GM23338 (cell line): ENCODE results near the gene DUOX1. TPM values are rescaled to one million over a fixed set of nuclear protein-coding genes. Genes with fewer than 3 reads are reported as not detected.
A peak's percentile ranks its signal among the peaks of the same experiment; 100 is the strongest.

Source experiments
- ATAC-seq: fragments of 200-7000 bp; cut with Tn5 transposase; 3 replicates; pipeline ENCODE4 v1.9.1; 2020
- DNase-seq: peaks from one replicate; pipeline ENCODE4 v3.0.0-alpha.2; 2015; ENCODE audit warnings: low spot score
- H2AFZ ChIP-seq: fragments of 200-600 bp; sonication (generic); 2 replicates; pipeline ENCODE4 v1.8.0; 2016; ENCODE audit warnings: antibody characterized with exemption, mild to moderate bottlenecking, moderate library complexity
- H3F3A ChIP-seq: fragments of 200-600 bp; sonication (generic); replicated peaks from 2 replicates; pipeline ENCODE4 v1.8.0; 2017; ENCODE audit warnings: antibody characterized with exemption, mixed run types, low read depth
- H3K27ac ChIP-seq: fragments of 200-600 bp; sonication (generic); 2 replicates; pipeline ENCODE4 v1.6.1; 2016; ENCODE audit warnings: low read depth
- H3K27me3 ChIP-seq: fragments of 200-600 bp; sonication (generic); 2 replicates; pipeline ENCODE4 v1.8.0; 2016; ENCODE audit warnings: mild to moderate bottlenecking, mixed run types, moderate library complexity; ENCODE audit not compliant: insufficient read depth
- H3K36me3 ChIP-seq: fragments of 200-600 bp; sonication (generic); 2 replicates; pipeline ENCODE4 v1.8.0; 2016; ENCODE audit warnings: mild to moderate bottlenecking; ENCODE audit not compliant: insufficient read depth
- H3K4me1 ChIP-seq: fragments of 200-600 bp; sonication (generic); 2 replicates; pipeline ENCODE4 v1.8.0; 2016; ENCODE audit warnings: mild to moderate bottlenecking, moderate library complexity; ENCODE audit not compliant: insufficient read depth
- H3K4me2 ChIP-seq: fragments of 200-600 bp; sonication (generic); 2 replicates; pipeline ENCODE4 v1.7.1; 2017; ENCODE audit warnings: mixed run types
- H3K4me3 ChIP-seq: fragments of 200-600 bp; sonication (generic); 2 replicates; pipeline ENCODE4 v1.6.1; 2016; ENCODE audit warnings: mixed run types
- H3K79me2 ChIP-seq: fragments of 200-600 bp; sonication (generic); replicated peaks from 2 replicates; pipeline ENCODE4 v1.8.0; 2017; ENCODE audit warnings: mild to moderate bottlenecking; ENCODE audit not compliant: insufficient read depth
- H3K9me2 ChIP-seq: fragments of 200-600 bp; sonication (generic); 2 replicates; pipeline ENCODE4 v1.8.0; 2017; ENCODE audit not compliant: insufficient read depth
- H4K20me1 ChIP-seq: fragments of 200-600 bp; sonication (generic); replicated peaks from 2 replicates; pipeline ENCODE4 v1.8.0; 2017; ENCODE audit warnings: mild to moderate bottlenecking; ENCODE audit not compliant: insufficient read depth
- H3K27ac Mint-ChIP-seq: 2 replicates; pipeline ENCODE4 v1.8.0; 2020; ENCODE audit warnings: inconsistent platforms, mild to moderate bottlenecking, moderate library complexity, mixed read lengths
- H3K27me3 Mint-ChIP-seq: 3 replicates; pipeline ENCODE4 v1.8.0; 2022; ENCODE audit warnings: low read depth, mild to moderate bottlenecking, moderate library complexity, mixed read lengths, inconsistent platforms; ENCODE audit not compliant: insufficient read depth, poor library complexity
- H3K36me3 Mint-ChIP-seq: 3 replicates; pipeline ENCODE4 v1.8.0; 2021; ENCODE audit warnings: low read depth, mild to moderate bottlenecking, inconsistent platforms, moderate library complexity, mixed read lengths
- H3K4me1 Mint-ChIP-seq: 3 replicates; pipeline ENCODE4 v1.8.0; 2020; ENCODE audit warnings: mild to moderate bottlenecking, inconsistent platforms, mixed read lengths
- H3K4me3 Mint-ChIP-seq: 3 replicates; pipeline ENCODE4 v1.8.0; 2021; ENCODE audit warnings: moderate library complexity, mild to moderate bottlenecking, inconsistent platforms, mixed read lengths
- H3K9me3 Mint-ChIP-seq: 3 replicates; pipeline ENCODE4 v1.8.0; 2020; ENCODE audit warnings: moderate library complexity, mild to moderate bottlenecking, inconsistent platforms, mixed read lengths
- CREB1 ChIP-seq: fragments of 250-450 bp; sonication (Bioruptor Pico); IDR thresholded peaks from 2 replicates; pipeline ENCODE4 v1.5.0; 2020; ENCODE audit warnings: low read depth, mild to moderate bottlenecking, moderate library complexity
- EZH2 ChIP-seq: fragments of 200-600 bp; sonication (generic); IDR thresholded peaks from one replicate; pipeline ENCODE4 v1.8.0; 2017; ENCODE audit warnings: antibody characterized with exemption, mild to moderate bottlenecking, low read depth; ENCODE audit not compliant: unreplicated experiment
- EZH2phosphoT487 ChIP-seq: fragments of 200-600 bp; sonication (generic); IDR thresholded peaks from one replicate; pipeline ENCODE4 v1.8.1; 2018; ENCODE audit warnings: antibody characterized with exemption; ENCODE audit not compliant: unreplicated experiment
- STAT1 ChIP-seq: IDR thresholded peaks from one replicate; pipeline ENCODE4 v1.6.1; 2016; ENCODE audit warnings: antibody characterized with exemption; ENCODE audit not compliant: unreplicated experiment
- ZNF114 ChIP-seq: fragments of 250-450 bp; sonication (Bioruptor Pico); IDR thresholded peaks from 2 replicates; pipeline ENCODE4 v1.5.0; 2020; ENCODE audit warnings: mild to moderate bottlenecking, moderate library complexity
- polyA plus RNA-seq: library from polyadenylated mRNA; unstranded; fragments of >200 nt; fragmentation: Nextera tagmentation; extraction: Ambion mirVana; gene quantifications from 2 replicates; pipeline ENCODE4 v1.2.1, GENCODE V29; 2016
- total RNA-seq: library from RNA; depleted of rRNA; stranded (reverse); fragments of >200 nt; shearing (Covaris generic); gene quantifications from 2 replicates; pipeline ENCODE4 v1.2.3, GENCODE V29; 2014
- TF ChIP-seq, protein P1 (sequence below): IDR thresholded peaks from one replicate; pipeline ENCODE4 v1.6.1; 2018; ENCODE audit warnings: antibody characterized with exemption; ENCODE audit not compliant: unreplicated experiment
- TF ChIP-seq, protein P2 (sequence below), 2 experiments: fragments of 200-600 bp in 1 of 2; sonication (generic) in 1 of 2; conservative IDR thresholded peaks; 2 replicates each; pipeline versions ENCODE4 v1.5.1 to v1.6.1; 2016 to 2017; ENCODE audit warnings: antibody characterized with exemption in 2 of 2, low read depth in 2 of 2, mild to moderate bottlenecking in 2 of 2, moderate library complexity in 1 of 2
- TF ChIP-seq, protein P3 (sequence below): IDR thresholded peaks from 2 replicates; pipeline ENCODE4 v1.6.1; 2016; ENCODE audit warnings: antibody characterized with exemption

Gene DUOX1
- total and polyA plus RNA-seq, 2 experiments from 2014 or later, result 0.69 to 0.73 TPM

DNA sequence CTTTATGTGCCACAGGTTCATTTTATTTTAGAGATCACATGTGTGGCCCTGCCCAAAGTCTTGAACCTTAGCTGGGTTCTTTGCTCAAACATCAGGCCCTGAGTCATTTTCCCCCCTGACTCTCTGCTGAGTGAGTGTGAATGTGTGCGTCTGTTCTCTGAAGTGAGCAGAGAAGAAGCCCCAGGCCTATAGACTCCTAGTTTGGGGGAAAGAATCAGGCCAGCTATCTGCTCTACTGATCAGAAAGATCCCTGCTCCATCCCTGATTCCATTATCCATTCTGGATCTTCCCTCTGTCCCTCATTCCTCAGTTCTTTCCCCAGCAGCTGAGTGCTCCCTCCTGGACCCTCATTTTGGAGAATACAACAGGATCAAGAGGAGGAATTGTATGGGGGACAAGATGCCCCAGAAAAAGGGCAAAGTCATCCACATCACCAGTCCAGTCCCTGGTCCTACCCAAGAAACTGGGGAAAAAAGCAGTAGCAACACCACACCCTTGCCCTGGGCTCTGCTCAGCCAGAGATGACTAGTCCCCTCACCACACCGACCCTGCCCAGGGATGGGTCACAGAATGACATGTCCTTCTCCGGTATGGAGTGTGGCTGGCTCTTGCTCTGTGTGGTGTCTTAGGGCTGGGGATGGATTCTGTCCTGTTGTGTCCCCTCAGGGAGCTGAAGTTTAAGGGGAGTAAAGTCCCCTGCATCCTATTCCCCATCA, 3.2 kb downstream of the DUOX1 start:
- Histone ChIP-seq H3K4me2 (no peak overlapping the region), H3K79me2 (no peaks in the 10 kb centered on the region), H3K9me2 (no peaks in the 10 kb centered on the region), H3K27ac (no peak overlapping the region), H3K27me3 (peaks cover 99% of the 10 kb centered on the region), H2AFZ (no peak overlapping the region), H3K4me1 (peaks cover 16% of the 10 kb centered on the region; the same call in 1 of the 2 replicates), H3K36me3 (no peaks in the 10 kb centered on the region), H3K4me3 (no peak overlapping the region), H4K20me1 (no peaks in the 10 kb centered on the region; the same call in 1 of the 2 replicates), H3F3A (no peaks in the 10 kb centered on the region)
- Mint-ChIP-seq H3K4me1 (peaks cover 7% of the 10 kb centered on the region), H3K36me3 (no peaks in the 10 kb centered on the region; the same call in 2 of the 3 replicates), H3K9me3 (no peaks in the 10 kb centered on the region; the same call in 2 of the 3 replicates), H3K4me3 (no peak overlapping the region), H3K27ac (no peak overlapping the region), H3K27me3 (peaks cover 82% of the 10 kb centered on the region)
- DNase-seq, result no peak
- TF ChIP-seq EZH2, result peak; percentile 22
- TF ChIP-seq, protein P1, sequence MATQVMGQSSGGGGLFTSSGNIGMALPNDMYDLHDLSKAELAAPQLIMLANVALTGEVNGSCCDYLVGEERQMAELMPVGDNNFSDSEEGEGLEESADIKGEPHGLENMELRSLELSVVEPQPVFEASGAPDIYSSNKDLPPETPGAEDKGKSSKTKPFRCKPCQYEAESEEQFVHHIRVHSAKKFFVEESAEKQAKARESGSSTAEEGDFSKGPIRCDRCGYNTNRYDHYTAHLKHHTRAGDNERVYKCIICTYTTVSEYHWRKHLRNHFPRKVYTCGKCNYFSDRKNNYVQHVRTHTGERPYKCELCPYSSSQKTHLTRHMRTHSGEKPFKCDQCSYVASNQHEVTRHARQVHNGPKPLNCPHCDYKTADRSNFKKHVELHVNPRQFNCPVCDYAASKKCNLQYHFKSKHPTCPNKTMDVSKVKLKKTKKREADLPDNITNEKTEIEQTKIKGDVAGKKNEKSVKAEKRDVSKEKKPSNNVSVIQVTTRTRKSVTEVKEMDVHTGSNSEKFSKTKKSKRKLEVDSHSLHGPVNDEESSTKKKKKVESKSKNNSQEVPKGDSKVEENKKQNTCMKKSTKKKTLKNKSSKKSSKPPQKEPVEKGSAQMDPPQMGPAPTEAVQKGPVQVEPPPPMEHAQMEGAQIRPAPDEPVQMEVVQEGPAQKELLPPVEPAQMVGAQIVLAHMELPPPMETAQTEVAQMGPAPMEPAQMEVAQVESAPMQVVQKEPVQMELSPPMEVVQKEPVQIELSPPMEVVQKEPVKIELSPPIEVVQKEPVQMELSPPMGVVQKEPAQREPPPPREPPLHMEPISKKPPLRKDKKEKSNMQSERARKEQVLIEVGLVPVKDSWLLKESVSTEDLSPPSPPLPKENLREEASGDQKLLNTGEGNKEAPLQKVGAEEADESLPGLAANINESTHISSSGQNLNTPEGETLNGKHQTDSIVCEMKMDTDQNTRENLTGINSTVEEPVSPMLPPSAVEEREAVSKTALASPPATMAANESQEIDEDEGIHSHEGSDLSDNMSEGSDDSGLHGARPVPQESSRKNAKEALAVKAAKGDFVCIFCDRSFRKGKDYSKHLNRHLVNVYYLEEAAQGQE, result no peak
- no peak for ATAC-seq

DNA sequence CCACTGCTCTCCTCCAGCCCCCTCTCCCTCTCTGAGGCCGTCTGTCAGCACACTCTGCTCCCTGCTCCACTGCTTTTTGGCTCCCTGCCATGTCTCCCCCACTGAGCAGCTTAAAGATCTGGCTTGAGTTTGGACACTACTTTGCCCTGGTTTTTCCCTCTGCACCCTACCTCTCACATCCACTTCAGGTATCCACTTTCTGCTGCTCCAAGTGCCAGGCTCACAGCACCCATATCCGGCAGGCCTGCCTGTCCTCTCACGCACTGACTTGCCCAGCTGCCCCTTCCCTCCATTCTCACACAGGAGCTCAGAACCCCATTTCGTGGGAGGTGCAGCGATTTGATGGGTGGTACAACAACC, 3.7 kb downstream of the DUOX1 start:
- no peaks in the 10 kb centered on the region for H3F3A ChIP-seq
- Mint-ChIP-seq H3K4me3 (no peak overlapping the region), H3K9me3 (no peaks in the 10 kb centered on the region; the same call in 2 of the 3 replicates), H3K27ac (no peak overlapping the region), H3K36me3 (no peaks in the 10 kb centered on the region; the same call in 2 of the 3 replicates), H3K4me1 (peaks cover 5% of the 10 kb centered on the region), H3K27me3 (peaks cover 77% of the 10 kb centered on the region)
- H3K27me3 ChIP-seq, result peaks cover 97% of the 10 kb centered on the region
- no peaks in the 10 kb centered on the region; the same call in 1 of the 2 replicates for H4K20me1 ChIP-seq
- H2AFZ ChIP-seq, result no peak overlapping the region
- no peak overlapping the region for H3K27ac ChIP-seq
- DNase-seq (no peak), ATAC-seq (no peak)
- no peaks in the 10 kb centered on the region for H3K36me3 ChIP-seq
- H3K9me2 ChIP-seq, result no peaks in the 10 kb centered on the region
- H3K79me2 ChIP-seq, result no peaks in the 10 kb centered on the region
- H3K4me2 ChIP-seq, result no peak overlapping the region
- H3K4me3 ChIP-seq, result no peak overlapping the region
- H3K4me1 ChIP-seq, result peaks cover 11% of the 10 kb centered on the region; the same call in 1 of the 2 replicates
- no peak for TF ChIP-seq STAT1
- no peak for TF ChIP-seq EZH2
- no peak for TF ChIP-seq CREB1 (CRISPR knock-in tag)
- TF ChIP-seq, protein P2, sequence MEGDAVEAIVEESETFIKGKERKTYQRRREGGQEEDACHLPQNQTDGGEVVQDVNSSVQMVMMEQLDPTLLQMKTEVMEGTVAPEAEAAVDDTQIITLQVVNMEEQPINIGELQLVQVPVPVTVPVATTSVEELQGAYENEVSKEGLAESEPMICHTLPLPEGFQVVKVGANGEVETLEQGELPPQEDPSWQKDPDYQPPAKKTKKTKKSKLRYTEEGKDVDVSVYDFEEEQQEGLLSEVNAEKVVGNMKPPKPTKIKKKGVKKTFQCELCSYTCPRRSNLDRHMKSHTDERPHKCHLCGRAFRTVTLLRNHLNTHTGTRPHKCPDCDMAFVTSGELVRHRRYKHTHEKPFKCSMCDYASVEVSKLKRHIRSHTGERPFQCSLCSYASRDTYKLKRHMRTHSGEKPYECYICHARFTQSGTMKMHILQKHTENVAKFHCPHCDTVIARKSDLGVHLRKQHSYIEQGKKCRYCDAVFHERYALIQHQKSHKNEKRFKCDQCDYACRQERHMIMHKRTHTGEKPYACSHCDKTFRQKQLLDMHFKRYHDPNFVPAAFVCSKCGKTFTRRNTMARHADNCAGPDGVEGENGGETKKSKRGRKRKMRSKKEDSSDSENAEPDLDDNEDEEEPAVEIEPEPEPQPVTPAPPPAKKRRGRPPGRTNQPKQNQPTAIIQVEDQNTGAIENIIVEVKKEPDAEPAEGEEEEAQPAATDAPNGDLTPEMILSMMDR (conservative IDR thresholded peaks at IDR 0.05; ENCODE audit: low read depth in 2 of 2), result no peak
- TF ChIP-seq EZH2phosphoT487, result no peak
- TF ChIP-seq, protein P3, sequence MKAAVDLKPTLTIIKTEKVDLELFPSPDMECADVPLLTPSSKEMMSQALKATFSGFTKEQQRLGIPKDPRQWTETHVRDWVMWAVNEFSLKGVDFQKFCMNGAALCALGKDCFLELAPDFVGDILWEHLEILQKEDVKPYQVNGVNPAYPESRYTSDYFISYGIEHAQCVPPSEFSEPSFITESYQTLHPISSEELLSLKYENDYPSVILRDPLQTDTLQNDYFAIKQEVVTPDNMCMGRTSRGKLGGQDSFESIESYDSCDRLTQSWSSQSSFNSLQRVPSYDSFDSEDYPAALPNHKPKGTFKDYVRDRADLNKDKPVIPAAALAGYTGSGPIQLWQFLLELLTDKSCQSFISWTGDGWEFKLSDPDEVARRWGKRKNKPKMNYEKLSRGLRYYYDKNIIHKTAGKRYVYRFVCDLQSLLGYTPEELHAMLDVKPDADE, result no peak
- TF ChIP-seq ZNF114 (CRISPR knock-in tag), result no peak
